Peyer's patch (tissue), 4 donors: Measurements from ENCODE around the gene LRG1.

Experiments used
- CTCF ChIP-seq, 6 experiments: fragments of 450-650 bp in 4 of 6; fragments of 200-600 bp in 2 of 6; sonication (generic) in 1 of 6; IDR thresholded peaks; one replicate each; pipeline ENCODE4 v1.5.1; 2017 to 2019; ENCODE audit warnings: antibody characterized with exemption in 6 of 6, mild to moderate bottlenecking in 3 of 6, moderate library complexity in 1 of 6
- POLR2A ChIP-seq, 2 donors: fragments of 450-650 bp; IDR thresholded peaks; one replicate each; pipeline ENCODE4 v1.5.1; 2017; ENCODE audit warnings: antibody characterized with exemption in 2 of 2, mild to moderate bottlenecking in 2 of 2, moderate library complexity in 2 of 2

DNA sequence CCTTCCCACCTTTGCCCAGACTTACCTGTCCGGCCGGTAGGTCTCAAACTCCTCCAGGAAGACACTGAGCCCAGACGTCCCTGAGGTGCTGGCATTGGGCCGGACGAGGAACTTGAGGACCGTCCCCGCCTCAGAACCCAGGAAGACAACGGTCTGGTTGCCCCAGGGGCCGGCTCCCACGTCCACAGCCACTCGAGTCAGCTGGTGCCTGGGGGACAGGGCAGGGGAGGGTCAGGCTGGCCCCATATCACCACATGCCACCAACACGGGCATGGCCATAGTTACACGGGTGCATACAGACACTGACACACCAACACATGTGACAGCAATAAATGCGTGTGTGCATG is 8.4 kb upstream of the LRG1 start:
- TF ChIP-seq CTCF (IDR thresholded peaks at IDR 0.05) (no peak), POLR2A (IDR thresholded peaks at IDR 0.05) (no peak)
